GM12801 (cell line): ENCODE results near the gene HYI.

Experiments
- CTCF ChIP-seq: IDR thresholded peaks from one replicate; pipeline ENCODE4 v1.5.1; 2011; ENCODE audit warnings: control low read depth; ENCODE audit not compliant: insufficient read length; ENCODE audit errors: extremely low read depth

Gene HYI

GRCh38 chr1:43418858-43419257 is 34.9 kb downstream of the HYI start:
- no peak for TF ChIP-seq CTCF

- no peak for TF ChIP-seq CTCF
Measured at GRCh38 chr1:43415901-43416300, 37.8 kb downstream of the HYI start.

GRCh38 chr1:43414634-43415223 is 39.0 kb downstream of the HYI start:
- TF ChIP-seq CTCF: no peak

- no peak for TF ChIP-seq CTCF
Measured at GRCh38 chr1:43410571-43410970, 43.2 kb downstream of the HYI start.

GRCh38 chr1:43405876-43406234 is 47.9 kb downstream of the HYI start:
- TF ChIP-seq CTCF: no peak

GRCh38 chr1:43405219-43405875 is 48.4 kb downstream of the HYI start:
- no peak for TF ChIP-seq CTCF

- no peak for TF ChIP-seq CTCF
Measured at GRCh38 chr1:43404353-43404752, 49.4 kb downstream of the HYI start.
